ENCODE results near the gene ADAMTS2. TPM values are rescaled to one million over a fixed set of nuclear protein-coding genes. Genes with fewer than 3 reads are reported as not detected.

ADAMTS2 gene
- total and polyA plus RNA-seq, 2 of the 8 experiments (the other 6 are each of a cell fraction or from before 2014, with no cell fraction given): 6.6 to 7.3 TPM

DNA sequence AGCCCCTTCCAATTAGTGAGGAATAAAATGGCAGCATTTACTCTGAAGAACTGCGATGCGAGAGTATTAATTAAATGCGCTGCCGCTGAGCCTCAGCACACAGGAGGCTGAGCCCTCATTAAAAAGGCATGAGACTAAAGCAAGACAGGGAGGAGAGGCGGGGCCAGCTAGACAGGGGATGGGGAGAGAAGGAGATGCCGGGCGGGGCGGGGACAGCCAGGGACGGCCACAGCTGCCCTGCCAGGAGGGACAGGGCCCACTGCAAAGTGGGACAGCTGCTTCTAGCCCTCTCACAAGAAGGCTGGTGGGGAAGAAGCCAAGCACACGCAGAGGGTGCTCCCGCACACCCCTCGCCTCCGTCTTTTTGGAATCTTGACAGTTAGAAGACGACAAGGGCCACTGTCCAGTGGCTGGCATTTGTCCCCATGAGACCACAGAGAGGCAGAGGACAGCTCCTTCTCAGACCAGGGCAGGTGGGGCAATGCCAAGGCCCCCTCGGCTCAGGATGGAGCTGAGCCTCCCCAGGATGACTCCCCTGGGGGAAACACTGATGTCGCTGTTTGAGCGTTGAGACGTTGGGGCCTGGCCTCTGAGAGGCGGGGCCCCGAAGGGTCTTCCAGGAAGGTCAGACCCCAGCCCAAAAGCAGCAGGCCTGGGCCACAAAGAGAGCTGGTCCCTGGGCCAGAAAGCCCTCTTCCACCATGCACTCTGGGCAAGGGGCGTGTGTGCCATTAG is 26.9 kb downstream of the ADAMTS2 start:
- TF ChIP-seq SIX5 (IDR thresholded peaks at IDR 0.05; ENCODE audit: low read depth, low read length) (no peak), TCF12 (IDR thresholded peaks at IDR 0.05; ENCODE audit: low read depth, low read length) (no peak), ZNF274 (IDR thresholded peaks at IDR 0.05; ENCODE audit: borderline replicate concordance, extremely low read depth, low read length) (no peak), SIRT6 (IDR thresholded peaks at IDR 0.05; ENCODE audit: low read length) (no peak), RXRA (IDR thresholded peaks at IDR 0.05; ENCODE audit: insufficient read depth, low read depth, low read length) (no peak), GABPA (IDR thresholded peaks at IDR 0.05; ENCODE audit: borderline replicate concordance, insufficient read depth, low read length) (no peak), CHD2 (IDR thresholded peaks at IDR 0.05; ENCODE audit: low read length) (no peak), SUZ12 (IDR thresholded peaks at IDR 0.05; ENCODE audit: low read length) (no peak), ASH2L (IDR thresholded peaks at IDR 0.05; ENCODE audit: low read length) (no peak), SRF (IDR thresholded peaks at IDR 0.05; ENCODE audit: low read depth, low read length) (no peak)
- Histone ChIP-seq H3K27me3 (replicated peaks in 1 of 4; ENCODE audit: control insufficient read depth in 3 of 4, extremely low read depth in 1 of 4, insufficient read depth in 3 of 4, low read length in 3 of 4) (no peaks in the 10 kb centered on the region), H2AFZ (ENCODE audit: low read length) (no peak overlapping the region)

More for the DNA sequence above, 26.9 kb downstream of the ADAMTS2 start:
- no peaks in the 10 kb centered on the region for H3K9me3 ChIP-seq (ENCODE audit: insufficient read depth in 2 of 2, low read depth in 1 of 2, low read length in 1 of 2)
- FAIRE-seq (no peak), DNase-seq (ENCODE audit: low read depth in 1 of 2, low spot score in 2 of 2) (no peak)
- no peak overlapping the region for H3K4ac ChIP-seq (replicated peaks; ENCODE audit: insufficient read length, low read depth, low read length)
- no peak overlapping the region for H2BK15ac ChIP-seq (ENCODE audit: low read length)
- H2BK20ac ChIP-seq (ENCODE audit: low read length): no peak overlapping the region
- no peak overlapping the region for H2BK12ac ChIP-seq (ENCODE audit: low read depth, low read length)
- no peak overlapping the region for H2AK5ac ChIP-seq (ENCODE audit: low read depth, low read length)
- no peak overlapping the region for H3K4me2 ChIP-seq (ENCODE audit: insufficient read depth in 1 of 2, low read depth in 2 of 2, low read length in 2 of 2)
- no peak overlapping the region for H2BK120ac ChIP-seq (replicated peaks; ENCODE audit: low read depth, low read length)
- no peaks in the 10 kb centered on the region for H3K79me2 ChIP-seq (ENCODE audit: control insufficient read depth in 1 of 2, insufficient read depth in 2 of 2, low read length in 2 of 2)
- H3K36me3 ChIP-seq (ENCODE audit: control insufficient read depth in 2 of 4, insufficient read depth in 4 of 4, low read length in 3 of 4): no peaks in the 10 kb centered on the region
- H3K18ac ChIP-seq (ENCODE audit: extremely low read depth, low read length): no peak overlapping the region
- no peak overlapping the region for H3K56ac ChIP-seq (replicated peaks; ENCODE audit: insufficient read length, low read depth, low read length)
- H3K79me1 ChIP-seq (ENCODE audit: low read depth, low read length): peaks cover 4% of the 10 kb centered on the region; the same call in 1 of the 2 replicates
- no peak overlapping the region for H2BK5ac ChIP-seq (ENCODE audit: low read depth, low read length)
- H4K5ac ChIP-seq (ENCODE audit: insufficient read length, low read depth, low read length): no peak overlapping the region
- ChIA-PET POLR2A (ENCODE audit: partially characterized antibody) (no interaction called here), CTCF (ENCODE audit: partially characterized antibody) (no interaction called here)
- no peak overlapping the region for H3K27ac ChIP-seq (ENCODE audit: low read depth, low read length)
- H3K23me2 ChIP-seq (ENCODE audit: low read depth, low read length): no peaks in the 10 kb centered on the region
- H3K4me3 ChIP-seq (ENCODE audit: extremely low read depth in 1 of 4, insufficient read depth in 2 of 4, low read depth in 3 of 4, low read length in 4 of 4): no peak overlapping the region
- H3K23ac ChIP-seq (ENCODE audit: insufficient read length): no peak overlapping the region
- peaks cover 0 to 3% (median 0%) of the 10 kb centered on the region in 4 experiments; a peak in 2 of 7 replicates for H3K4me1 ChIP-seq (replicated peaks in 1 of 4; ENCODE audit: control insufficient read depth in 3 of 4, insufficient read depth in 4 of 4, low read length in 3 of 4)
- H4K8ac ChIP-seq (ENCODE audit: extremely low read depth, insufficient read depth, low read length): no peak overlapping the region
- H3K9ac ChIP-seq (replicated peaks in 1 of 4; ENCODE audit: extremely low read depth in 1 of 4, low read depth in 3 of 4, low read length in 3 of 4): no peak overlapping the region
- peaks cover 0 to 8% of the 10 kb centered on the region in 2 experiments for H4K20me1 ChIP-seq (replicated peaks in 1 of 2; ENCODE audit: control insufficient read depth in 1 of 2, insufficient read depth in 2 of 2, low read length in 2 of 2)
- no peak overlapping the region for H3K14ac ChIP-seq (ENCODE audit: insufficient read length)
- 83% methylated on average over 16 of the region's 21 CpGs; no CpG with 5 or more reads in 1 of the 2 experiments for WGBS, 2 experiments (ENCODE audit: extremely low coverage in 1 of 2, insufficient coverage in 1 of 2, insufficient read length in 1 of 2, insufficient replicate concordance in 2 of 2, low coverage in 1 of 2, low lambda C conversion rate in 2 of 2, missing lambda C conversion rate in 1 of 2)
- H4K91ac ChIP-seq (replicated peaks; ENCODE audit: insufficient read length, low read length): no peak overlapping the region
